Measurements from ENCODE around the gene SV2C.

SV2C gene

GRCh38 chr5:76221311-76221710 is 138.1 kb downstream of the SV2C start:
- TF ChIP-seq, protein P1, sequence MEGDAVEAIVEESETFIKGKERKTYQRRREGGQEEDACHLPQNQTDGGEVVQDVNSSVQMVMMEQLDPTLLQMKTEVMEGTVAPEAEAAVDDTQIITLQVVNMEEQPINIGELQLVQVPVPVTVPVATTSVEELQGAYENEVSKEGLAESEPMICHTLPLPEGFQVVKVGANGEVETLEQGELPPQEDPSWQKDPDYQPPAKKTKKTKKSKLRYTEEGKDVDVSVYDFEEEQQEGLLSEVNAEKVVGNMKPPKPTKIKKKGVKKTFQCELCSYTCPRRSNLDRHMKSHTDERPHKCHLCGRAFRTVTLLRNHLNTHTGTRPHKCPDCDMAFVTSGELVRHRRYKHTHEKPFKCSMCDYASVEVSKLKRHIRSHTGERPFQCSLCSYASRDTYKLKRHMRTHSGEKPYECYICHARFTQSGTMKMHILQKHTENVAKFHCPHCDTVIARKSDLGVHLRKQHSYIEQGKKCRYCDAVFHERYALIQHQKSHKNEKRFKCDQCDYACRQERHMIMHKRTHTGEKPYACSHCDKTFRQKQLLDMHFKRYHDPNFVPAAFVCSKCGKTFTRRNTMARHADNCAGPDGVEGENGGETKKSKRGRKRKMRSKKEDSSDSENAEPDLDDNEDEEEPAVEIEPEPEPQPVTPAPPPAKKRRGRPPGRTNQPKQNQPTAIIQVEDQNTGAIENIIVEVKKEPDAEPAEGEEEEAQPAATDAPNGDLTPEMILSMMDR (conservative IDR thresholded peaks at IDR 0.05) = 0 out of 2 replicates have a peak, but pooled peaks have one; percentile 7
- TF ChIP-seq ZFX (IDR thresholded peaks at IDR 0.05) = no peak
- no peak overlapping the region for H3K27ac ChIP-seq

- no peak overlapping the region for H3K27ac ChIP-seq
- no peak for TF ChIP-seq ZFX (IDR thresholded peaks at IDR 0.05)
- TF ChIP-seq, protein P1 (conservative IDR thresholded peaks at IDR 0.05) = no peak
Observed at GRCh38 chr5:76222318-76222717, 139.1 kb downstream of the SV2C start.

DNA sequence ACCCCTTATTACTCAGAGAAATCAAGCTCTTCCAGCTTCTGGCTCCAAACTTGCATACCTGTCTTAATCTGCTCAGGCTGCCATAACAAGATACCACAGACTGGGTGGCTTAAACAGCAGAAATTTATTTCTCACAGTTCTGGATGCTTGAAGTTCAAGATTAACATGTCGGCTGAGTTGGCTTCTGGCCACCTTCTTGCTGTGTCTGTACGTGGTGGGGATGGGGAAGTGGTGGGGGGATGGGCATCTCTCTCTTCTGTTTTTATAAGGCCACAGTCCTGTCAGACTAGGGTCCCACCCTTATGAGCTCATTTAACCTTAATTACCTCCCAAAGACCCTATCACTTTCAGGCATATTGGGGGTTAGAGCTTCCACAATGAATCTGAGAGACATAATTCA is 140.5 kb downstream of the SV2C start:
- no peak overlapping the region for H3K27ac ChIP-seq
- no peak for TF ChIP-seq ZFX (IDR thresholded peaks at IDR 0.05)
- TF ChIP-seq, protein P1 (conservative IDR thresholded peaks at IDR 0.05) = no peak

DNA sequence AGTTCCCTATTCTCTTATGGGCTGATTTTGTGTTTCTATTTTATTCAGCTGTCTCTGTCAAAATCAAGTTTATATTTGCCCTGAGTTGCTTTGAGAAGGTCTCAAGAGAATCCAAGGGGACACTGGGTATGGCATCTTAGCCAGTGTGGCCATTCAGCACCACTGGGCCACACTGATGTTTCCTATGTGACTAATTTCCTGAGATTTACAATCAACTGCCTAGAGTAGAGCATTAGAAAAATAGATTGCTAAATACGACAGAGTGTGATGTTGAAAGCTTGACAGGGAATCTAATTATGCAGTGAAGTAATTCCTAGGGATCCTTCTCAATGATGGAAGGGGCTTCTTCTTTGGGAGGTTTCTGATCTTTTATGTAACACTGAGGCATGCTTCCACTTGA is 141.7 kb downstream of the SV2C start:
- H3K27ac ChIP-seq = no peak overlapping the region
- no peak for TF ChIP-seq ZFX (IDR thresholded peaks at IDR 0.05)
- TF ChIP-seq, protein P1 (conservative IDR thresholded peaks at IDR 0.05) = no peak

DNA sequence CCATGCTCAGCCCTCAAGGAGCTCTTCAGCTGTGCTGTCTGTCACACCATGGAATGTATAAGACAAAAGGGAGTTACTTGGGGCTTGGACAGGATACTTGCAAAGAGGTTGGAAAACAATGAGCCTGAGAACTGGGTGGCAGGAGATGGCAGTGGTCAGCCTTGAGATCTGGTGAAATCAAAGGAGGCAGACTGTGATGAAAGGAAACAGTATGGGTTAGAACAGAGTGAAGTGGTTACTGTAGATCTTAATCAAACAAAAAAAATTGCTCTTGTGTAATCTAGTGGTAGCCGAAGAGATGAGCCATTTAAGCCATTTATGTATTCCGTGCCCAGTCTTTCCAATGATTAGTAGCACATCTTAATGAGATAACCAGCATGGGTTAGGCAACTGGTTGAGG is 142.2 kb downstream of the SV2C start:
- H3K27ac ChIP-seq = no peak overlapping the region
- TF ChIP-seq, protein P1 (conservative IDR thresholded peaks at IDR 0.05) = no peak
- no peak for TF ChIP-seq ZFX (IDR thresholded peaks at IDR 0.05)

- TF ChIP-seq, protein P1 (conservative IDR thresholded peaks at IDR 0.05) = no peak
- no peak for TF ChIP-seq ZFX (IDR thresholded peaks at IDR 0.05)
- H3K27ac ChIP-seq = no peak overlapping the region
Observed at GRCh38 chr5:76229900-76230299, 146.7 kb downstream of the SV2C start.

GRCh38 chr5:76230711-76231285 is 147.6 kb downstream of the SV2C start:
- no peak overlapping the region for H3K27ac ChIP-seq
- no peak for TF ChIP-seq ZFX (IDR thresholded peaks at IDR 0.05)

GRCh38 chr5:76234665-76235064 is 151.5 kb downstream of the SV2C start:
- TF ChIP-seq, protein P1 (conservative IDR thresholded peaks at IDR 0.05) = no peak
- no peak for TF ChIP-seq ZFX (IDR thresholded peaks at IDR 0.05)
- H3K27ac ChIP-seq = no peak overlapping the region
